C4-2B (cell line): Measurements from ENCODE around the gene CEACAM5.

Experiments
- CTCF ChIP-seq: fragments of 450-650 bp; conservative IDR thresholded peaks from 2 replicates; pipeline ENCODE4 v1.5.1; 2017; ENCODE audit warnings: mild to moderate bottlenecking
- ZFX ChIP-seq: fragments of 450-650 bp; IDR thresholded peaks from 2 replicates; pipeline ENCODE4 v1.6.1; 2017

- TF ChIP-seq CTCF (no peak), ZFX (no peak)
Measured at GRCh38 chr19:41769608-41770007, 61.2 kb downstream of the CEACAM5 start.
